Measurements from ENCODE around the gene NSD2.
"Not testable (repeated sequence)": the region's sequence is repeated elsewhere in the genome, so short reads cannot be mapped to it uniquely, and the experiment has no call there.

NSD2 gene

DNA sequence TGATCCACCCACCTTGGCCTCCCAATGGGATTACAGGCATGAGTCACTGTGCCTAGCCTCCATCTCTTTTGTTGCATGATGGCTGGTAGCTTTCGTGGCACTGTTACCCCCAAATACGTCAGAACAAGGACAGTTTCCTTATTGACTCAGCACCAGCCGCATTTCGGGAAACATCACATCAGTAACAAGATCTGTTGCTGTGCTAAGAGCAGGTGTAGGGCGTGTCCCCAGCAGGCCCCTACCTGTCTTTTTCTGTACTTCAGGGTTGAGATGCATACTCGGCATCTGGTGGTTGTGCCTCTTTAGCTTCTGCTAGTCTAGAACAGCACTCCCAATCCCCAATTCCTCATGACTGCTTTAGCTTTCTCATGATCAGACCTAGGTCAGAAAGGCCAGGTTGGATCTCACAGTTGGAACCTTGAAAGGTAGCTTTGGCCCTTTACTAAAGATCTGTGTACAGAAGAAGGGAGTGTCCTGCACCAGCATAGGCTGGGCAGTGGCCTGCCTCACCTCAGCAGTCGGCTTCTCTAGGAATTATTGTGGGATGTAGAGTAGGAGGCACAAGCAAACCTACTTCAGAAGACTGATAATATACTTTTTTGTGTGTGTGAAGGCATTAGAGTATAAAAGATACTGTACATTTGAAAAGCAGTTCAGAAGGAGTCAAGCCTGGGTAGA, 36.8 kb downstream of the NSD2 start:
- Mint-ChIP-seq H3K27ac (no peak overlapping the region), H3K27me3 (ENCODE audit: low read depth) (no peaks in the 10 kb centered on the region), H3K4me3 (no peak overlapping the region), H3K4me1 (peaks cover 5% of the 10 kb centered on the region), H3K36me3 (ENCODE audit: low read depth) (peaks cover 49% of the 10 kb centered on the region), H3K9me3 (no peaks in the 10 kb centered on the region)
- TF ChIP-seq, protein P1, sequence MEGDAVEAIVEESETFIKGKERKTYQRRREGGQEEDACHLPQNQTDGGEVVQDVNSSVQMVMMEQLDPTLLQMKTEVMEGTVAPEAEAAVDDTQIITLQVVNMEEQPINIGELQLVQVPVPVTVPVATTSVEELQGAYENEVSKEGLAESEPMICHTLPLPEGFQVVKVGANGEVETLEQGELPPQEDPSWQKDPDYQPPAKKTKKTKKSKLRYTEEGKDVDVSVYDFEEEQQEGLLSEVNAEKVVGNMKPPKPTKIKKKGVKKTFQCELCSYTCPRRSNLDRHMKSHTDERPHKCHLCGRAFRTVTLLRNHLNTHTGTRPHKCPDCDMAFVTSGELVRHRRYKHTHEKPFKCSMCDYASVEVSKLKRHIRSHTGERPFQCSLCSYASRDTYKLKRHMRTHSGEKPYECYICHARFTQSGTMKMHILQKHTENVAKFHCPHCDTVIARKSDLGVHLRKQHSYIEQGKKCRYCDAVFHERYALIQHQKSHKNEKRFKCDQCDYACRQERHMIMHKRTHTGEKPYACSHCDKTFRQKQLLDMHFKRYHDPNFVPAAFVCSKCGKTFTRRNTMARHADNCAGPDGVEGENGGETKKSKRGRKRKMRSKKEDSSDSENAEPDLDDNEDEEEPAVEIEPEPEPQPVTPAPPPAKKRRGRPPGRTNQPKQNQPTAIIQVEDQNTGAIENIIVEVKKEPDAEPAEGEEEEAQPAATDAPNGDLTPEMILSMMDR (IDR thresholded peaks at IDR 0.05; ENCODE audit: unreplicated experiment in 3 of 3): no peak

DNA sequence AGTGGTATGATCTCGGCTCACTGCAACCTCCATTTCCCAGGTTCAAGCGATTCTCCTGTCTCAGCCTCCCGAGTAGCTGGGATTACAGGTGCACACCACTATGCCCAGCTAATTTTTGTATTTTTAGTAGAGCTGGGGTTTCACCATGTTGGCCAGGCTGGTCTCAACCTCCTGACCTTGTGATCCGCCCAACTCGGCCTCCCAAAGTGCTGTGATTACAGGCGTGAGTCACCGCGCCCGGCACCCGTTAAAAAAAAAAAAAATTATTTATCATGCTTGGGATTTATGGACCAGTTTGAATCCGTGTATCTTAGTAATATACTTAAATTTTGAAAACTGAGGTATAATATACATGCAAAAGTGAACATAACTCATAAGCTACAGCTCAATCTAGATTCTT, 38.5 kb downstream of the NSD2 start:
- H3K27ac Mint-ChIP-seq, H3K4me3 Mint-ChIP-seq, H3K4me1 Mint-ChIP-seq: not testable (repeated sequence)

DNA sequence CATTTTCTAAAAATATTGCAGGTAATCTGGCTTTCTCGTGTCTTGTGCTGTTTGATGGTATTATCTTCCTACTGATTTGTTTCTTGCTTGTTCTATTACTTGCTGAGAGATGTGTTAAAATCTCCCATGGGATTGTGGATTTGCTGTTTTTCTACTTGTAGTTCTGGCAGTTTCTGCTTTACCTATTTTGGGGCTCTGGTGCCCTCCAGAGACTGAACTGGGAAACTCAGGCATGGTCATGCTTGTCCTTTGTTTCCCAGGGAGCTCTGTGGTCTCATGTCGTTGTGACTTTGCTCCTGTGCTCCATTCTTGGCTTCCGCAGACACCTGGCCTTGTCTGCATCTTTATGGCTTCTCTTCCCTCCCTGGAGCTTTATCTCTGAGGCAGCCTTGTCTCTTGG, 39.5 kb downstream of the NSD2 start:
- Mint-ChIP-seq H3K4me3 (no peak overlapping the region), H3K4me1 (peaks cover 5% of the 10 kb centered on the region), H3K27ac (peak overlapping the region in 2 of 3 experiments; percentile 3 to 39), H3K27me3 (ENCODE audit: low read depth) (no peaks in the 10 kb centered on the region), H3K36me3 (ENCODE audit: low read depth) (peaks cover 37% of the 10 kb centered on the region), H3K9me3 (no peaks in the 10 kb centered on the region)
- TF ChIP-seq, protein P1 (IDR thresholded peaks at IDR 0.05; ENCODE audit: unreplicated experiment in 3 of 3): peak; percentile 57 to 67 (median 58)

More for the DNA sequence above, 38.5 kb downstream of the NSD2 start:
- H3K36me3 Mint-ChIP-seq (ENCODE audit: low read depth): peaks cover 39% of the 10 kb centered on the region
- not testable (repeated sequence) for H3K27me3 Mint-ChIP-seq (ENCODE audit: low read depth); H3K9me3 Mint-ChIP-seq

DNA sequence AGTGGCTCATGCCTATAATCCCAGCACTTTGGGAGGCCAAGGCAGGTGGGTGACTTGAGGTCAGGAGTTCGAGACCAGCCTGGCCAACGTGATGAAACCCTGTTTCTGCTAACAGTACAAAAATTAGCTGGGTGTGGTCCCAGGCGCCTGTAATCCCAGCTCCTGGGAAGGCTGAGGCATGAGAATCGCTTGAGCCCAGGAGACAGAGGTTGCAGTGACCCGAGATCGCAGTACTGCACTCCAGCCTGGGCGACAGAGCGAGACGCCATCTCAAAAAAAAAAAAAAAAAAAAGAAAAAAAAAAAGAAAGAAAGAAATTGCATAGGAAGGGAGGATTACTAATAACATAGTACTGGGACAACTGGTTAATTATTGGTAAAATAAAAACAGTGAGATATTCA, 40.1 kb downstream of the NSD2 start:
- not testable (repeated sequence) for H3K4me3 Mint-ChIP-seq

DNA sequence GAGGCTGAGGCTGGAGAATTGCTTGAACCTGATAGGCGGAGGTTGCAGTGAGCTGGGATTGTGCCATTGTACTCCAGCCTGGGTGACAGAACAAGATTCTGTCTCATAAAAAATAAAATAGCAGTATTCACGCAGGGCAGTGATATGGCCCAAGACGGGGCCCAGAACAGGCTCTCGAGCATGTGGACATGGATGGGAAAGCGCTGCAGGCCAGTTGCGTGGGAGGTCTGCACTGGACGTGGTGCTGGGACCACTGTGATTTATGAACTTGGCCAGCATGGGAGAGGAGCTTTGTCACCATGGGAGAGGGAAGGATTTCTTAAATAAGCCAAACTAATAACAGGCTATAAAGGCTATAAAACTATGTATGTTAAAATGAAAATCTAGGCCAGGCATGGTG, 51.6 kb downstream of the NSD2 start:
- H3K27ac Mint-ChIP-seq: peak overlapping the region in 1 of 3 experiments; percentile 8
- TF ChIP-seq, protein P1 (IDR thresholded peaks at IDR 0.05; ENCODE audit: unreplicated experiment in 3 of 3): no peak
- no peaks in the 10 kb centered on the region for H3K4me1 Mint-ChIP-seq
- H3K4me3 Mint-ChIP-seq: no peak overlapping the region
- peaks cover 40% of the 10 kb centered on the region for H3K36me3 Mint-ChIP-seq (ENCODE audit: low read depth)
- no peaks in the 10 kb centered on the region for H3K9me3 Mint-ChIP-seq
- H3K27me3 Mint-ChIP-seq (ENCODE audit: low read depth): no peaks in the 10 kb centered on the region

More for the DNA sequence above, 40.1 kb downstream of the NSD2 start:
- H3K27me3 Mint-ChIP-seq (ENCODE audit: low read depth); H3K9me3 Mint-ChIP-seq; H3K4me1 Mint-ChIP-seq: not testable (repeated sequence)
- Mint-ChIP-seq H3K27ac (peak overlapping the region in 1 of 3 experiments; percentile 39), H3K36me3 (ENCODE audit: low read depth) (peaks cover 32% of the 10 kb centered on the region)

DNA sequence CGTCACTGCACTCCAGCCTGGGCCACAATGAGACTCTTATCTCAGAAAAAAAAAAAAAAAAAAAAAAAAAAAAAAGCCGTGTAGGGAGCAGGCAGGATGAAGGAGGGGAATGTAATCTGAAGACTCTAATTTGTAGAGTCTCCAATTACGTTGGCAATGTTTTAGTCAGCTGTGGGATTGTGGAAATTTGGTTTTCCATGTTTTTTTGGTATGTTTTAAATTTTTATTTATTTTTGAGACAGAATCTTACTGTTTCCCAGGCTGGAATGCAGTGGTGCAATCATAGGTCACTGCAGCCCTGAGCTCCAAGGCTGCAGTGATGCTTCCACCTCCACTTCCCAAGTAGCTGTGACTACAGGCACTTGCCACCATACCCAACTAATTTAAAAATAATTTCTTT, 56.5 kb downstream of the NSD2 start:
- H3K9me3 Mint-ChIP-seq: no peaks in the 10 kb centered on the region
- H3K4me1 Mint-ChIP-seq: no peaks in the 10 kb centered on the region
- H3K27ac Mint-ChIP-seq: no peak overlapping the region
- TF ChIP-seq, protein P1 (IDR thresholded peaks at IDR 0.05; ENCODE audit: unreplicated experiment in 3 of 3): no peak
- no peak overlapping the region for H3K4me3 Mint-ChIP-seq
- peaks cover 42% of the 10 kb centered on the region for H3K36me3 Mint-ChIP-seq (ENCODE audit: low read depth)
- H3K27me3 Mint-ChIP-seq (ENCODE audit: low read depth): no peaks in the 10 kb centered on the region
